ENCODE results near the gene CPLANE1. TPM values are rescaled to one million over a fixed set of nuclear protein-coding genes. Genes with fewer than 3 reads are reported as not detected.

The CPLANE1 gene
- total and polyA plus RNA-seq, 10 of the 15 experiments (the other 5 are each of a cell fraction or from before 2014, with no cell fraction given): 1.7 to 14.8 (median 6.7) TPM

DNA sequence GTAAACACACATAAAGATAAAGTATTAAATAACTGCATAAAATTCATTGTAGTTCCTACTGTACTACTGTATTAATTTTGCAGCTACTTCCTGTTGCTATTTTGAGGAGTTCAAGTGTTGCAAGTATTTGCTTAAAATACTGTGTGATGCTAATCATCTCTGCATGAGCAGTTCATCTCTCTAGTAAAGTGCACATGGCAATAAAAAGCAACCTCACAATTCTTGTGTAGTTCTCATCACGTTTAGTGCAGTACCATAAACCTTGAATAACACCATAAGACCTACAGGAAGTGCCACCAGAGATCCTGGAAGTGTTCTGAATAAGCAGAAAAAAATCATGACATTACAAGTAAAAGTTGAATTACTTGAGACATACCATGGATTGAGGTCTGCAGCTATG, 34.6 kb downstream of the CPLANE1 start:
- Histone ChIP-seq H3K4me3 (no peak overlapping the region), H3K9ac (ENCODE audit: control insufficient read depth, insufficient read depth, low read length) (no peak overlapping the region), H3K27me3 (replicated peaks in 1 of 2; ENCODE audit: control insufficient read depth in 2 of 2, insufficient read depth in 2 of 2, low read length in 1 of 2) (no peaks in the 10 kb centered on the region), H3K4me2 (ENCODE audit: control insufficient read depth, insufficient read depth) (no peak overlapping the region; the same call in 1 of the 2 replicates), H3K36me3 (ENCODE audit: control insufficient read depth in 2 of 2, insufficient read depth in 2 of 2, low read length in 1 of 2) (peaks cover 0 to 4% of the 10 kb centered on the region in 2 experiments; a peak in 1 of 4 replicates), H3K27ac (ENCODE audit: control insufficient read depth, insufficient read depth) (0 out of 2 replicates have a peak overlapping the region, but pooled peaks have one; percentile 25), H3K79me2 (ENCODE audit: control insufficient read depth, insufficient read depth, low read length) (no peaks in the 10 kb centered on the region), H3K9me3 (replicated peaks; ENCODE audit: control insufficient read depth, insufficient read depth, low read length) (no peaks in the 10 kb centered on the region; the same call in 2 of the 3 replicates), H2AFZ (ENCODE audit: control insufficient read depth, low read depth, low read length) (peak overlapping the region; percentile 60), H4K20me1 (ENCODE audit: control insufficient read depth, insufficient read depth) (no peaks in the 10 kb centered on the region), H3K4me1 (ENCODE audit: control insufficient read depth, insufficient read depth, low read length) (peaks cover 10% of the 10 kb centered on the region)
- in situ Hi-C loops (cut with MboI) (no loop called here), intact Hi-C loops (cut with micrococcal nuclease; ENCODE audit: unreplicated experiment) (no loop called here)
- 3% methylated on average over 1 of the region's 1 CpG for WGBS (ENCODE audit: insufficient coverage, insufficient replicate concordance, low lambda C conversion rate, missing lambda C conversion rate)
- CTCF ChIA-PET: interaction anchor here (0.7 to 2.4 kb wide), 3 partner anchors 142 to 475 kb away, joined by 3 to 5 read pairs (median 3); no protein-coding TSS in a partner anchor
- TF ChIP-seq TBL1XR1 (IDR thresholded peaks at IDR 0.05; ENCODE audit: low read depth, low read length) (no peak), SMAD5 (IDR thresholded peaks at IDR 0.05; ENCODE audit: low read depth) (no peak), CHD4 (IDR thresholded peaks at IDR 0.05) (no peak), MYB (IDR thresholded peaks at IDR 0.05; ENCODE audit: borderline replicate concordance, low read depth, low read length) (no peak), IRF4 (IDR thresholded peaks at IDR 0.05; ENCODE audit: low read depth, low read length) (no peak), WRNIP1 (IDR thresholded peaks at IDR 0.05; ENCODE audit: borderline replicate concordance, low read depth, low read length) (no peak), IKZF1 (conservative IDR thresholded peaks at IDR 0.05) (no peak), IKZF2 (IDR thresholded peaks at IDR 0.05) (no peak), ASH2L (IDR thresholded peaks at IDR 0.05; ENCODE audit: borderline replicate concordance, low read depth) (no peak), NR2C1 (IDR thresholded peaks at IDR 0.05) (no peak), CBX3 (IDR thresholded peaks at IDR 0.05; ENCODE audit: borderline replicate concordance, low read depth) (no peak), CBX5 (IDR thresholded peaks at IDR 0.05; ENCODE audit: low read depth) (no peak), BRCA1 (IDR thresholded peaks at IDR 0.05; ENCODE audit: low read depth, low read length) (no peak), ZNF274 (IDR thresholded peaks at IDR 0.05; ENCODE audit: insufficient read depth, insufficient read length) (no peak), LARP7 (IDR thresholded peaks at IDR 0.05) (no peak), FOS (IDR thresholded peaks at IDR 0.05; ENCODE audit: borderline replicate concordance, extremely low read depth, insufficient read length) (no peak), RBBP5 (conservative IDR thresholded peaks at IDR 0.05) (no peak), ZNF207 (IDR thresholded peaks at IDR 0.05; ENCODE audit: borderline replicate concordance) (no peak)
- TF ChIP-seq, protein P1, sequence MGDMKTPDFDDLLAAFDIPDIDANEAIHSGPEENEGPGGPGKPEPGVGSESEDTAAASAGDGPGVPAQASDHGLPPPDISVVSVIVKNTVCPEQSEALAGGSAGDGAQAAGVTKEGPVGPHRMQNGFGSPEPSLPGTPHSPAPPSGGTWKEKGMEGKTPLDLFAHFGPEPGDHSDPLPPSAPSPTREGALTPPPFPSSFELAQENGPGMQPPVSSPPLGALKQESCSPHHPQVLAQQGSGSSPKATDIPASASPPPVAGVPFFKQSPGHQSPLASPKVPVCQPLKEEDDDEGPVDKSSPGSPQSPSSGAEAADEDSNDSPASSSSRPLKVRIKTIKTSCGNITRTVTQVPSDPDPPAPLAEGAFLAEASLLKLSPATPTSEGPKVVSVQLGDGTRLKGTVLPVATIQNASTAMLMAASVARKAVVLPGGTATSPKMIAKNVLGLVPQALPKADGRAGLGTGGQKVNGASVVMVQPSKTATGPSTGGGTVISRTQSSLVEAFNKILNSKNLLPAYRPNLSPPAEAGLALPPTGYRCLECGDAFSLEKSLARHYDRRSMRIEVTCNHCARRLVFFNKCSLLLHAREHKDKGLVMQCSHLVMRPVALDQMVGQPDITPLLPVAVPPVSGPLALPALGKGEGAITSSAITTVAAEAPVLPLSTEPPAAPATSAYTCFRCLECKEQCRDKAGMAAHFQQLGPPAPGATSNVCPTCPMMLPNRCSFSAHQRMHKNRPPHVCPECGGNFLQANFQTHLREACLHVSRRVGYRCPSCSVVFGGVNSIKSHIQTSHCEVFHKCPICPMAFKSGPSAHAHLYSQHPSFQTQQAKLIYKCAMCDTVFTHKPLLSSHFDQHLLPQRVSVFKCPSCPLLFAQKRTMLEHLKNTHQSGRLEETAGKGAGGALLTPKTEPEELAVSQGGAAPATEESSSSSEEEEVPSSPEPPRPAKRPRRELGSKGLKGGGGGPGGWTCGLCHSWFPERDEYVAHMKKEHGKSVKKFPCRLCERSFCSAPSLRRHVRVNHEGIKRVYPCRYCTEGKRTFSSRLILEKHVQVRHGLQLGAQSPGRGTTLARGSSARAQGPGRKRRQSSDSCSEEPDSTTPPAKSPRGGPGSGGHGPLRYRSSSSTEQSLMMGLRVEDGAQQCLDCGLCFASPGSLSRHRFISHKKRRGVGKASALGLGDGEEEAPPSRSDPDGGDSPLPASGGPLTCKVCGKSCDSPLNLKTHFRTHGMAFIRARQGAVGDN (IDR thresholded peaks at IDR 0.05): no peak
- ATAC-seq: peak; percentile 68
- no TSS peak for BruUV-seq (replicated peaks)
- POLR2A ChIA-PET: interaction anchor here (0.7 kb wide), 1 partner anchor 30 kb away, joined by 3 read pairs; no protein-coding TSS in a partner anchor
- SMC1A ChIA-PET (ENCODE audit: uncharacterized antibody, unreplicated experiment): interaction anchor here (0.6 to 1.8 kb wide), 7 partner anchors 10 to 962 kb away, joined by 3 to 6 read pairs (median 3); no protein-coding TSS in a partner anchor
- DNase-seq (ENCODE audit: low read depth, low spot score): no peak
- RAD21 ChIA-PET (ENCODE audit: unreplicated experiment): interaction anchor here (0.8 to 1.6 kb wide), 5 partner anchors 13 to 156 kb away, joined by 3 to 4 read pairs (median 3); partner anchors contain the start of gene NUP155
- peak; percentile 86 for FAIRE-seq
